ENCODE results near the gene C12orf76. TPM values are rescaled to one million over a fixed set of nuclear protein-coding genes. Genes with fewer than 3 reads are reported as not detected.
A peak's percentile ranks its signal among the peaks of the same experiment; 100 is the strongest.
"Not testable (repeated sequence)": the region's sequence is repeated elsewhere in the genome, so short reads cannot be mapped to it uniquely, and the experiment has no call there.

The C12orf76 gene
- total and polyA plus RNA-seq, 4 experiments from 2014 or later: 16.4 to 33.5 (median 22.0) TPM

DNA sequence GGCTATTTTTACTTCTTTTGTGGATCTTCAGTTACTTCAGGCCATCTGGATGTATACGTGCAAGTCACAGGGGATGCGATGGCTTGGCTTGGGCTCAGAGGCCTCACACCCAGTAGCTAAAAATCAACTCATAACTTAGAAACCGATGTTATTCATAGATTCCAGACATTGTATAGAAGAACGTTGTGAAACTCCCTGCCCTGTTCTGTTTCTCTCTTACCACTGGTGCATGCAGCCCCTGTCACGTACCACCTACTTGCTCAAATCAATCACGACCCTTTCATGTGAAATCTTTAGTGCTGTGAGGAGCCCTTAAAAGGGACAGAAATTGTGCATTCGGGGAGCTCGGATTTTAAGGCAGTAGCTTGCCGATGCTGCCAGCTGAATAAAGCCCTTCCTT, 1.3 kb upstream of the C12orf76 start:
- intact Hi-C loops (cut with micrococcal nuclease): loop anchor here (10.0 kb wide), 1 partner anchor 475 kb away; the partner anchor contains the start of genes MMAB and MVK
- POLR2A ChIA-PET (ENCODE audit: partially characterized antibody): interaction anchor here (1.2 kb wide), 1 partner anchor 50 kb away, joined by 3 read pairs; the partner anchor contains the start of gene ANKRD13A

GRCh38 chr12:110049034-110049433, 712 bp upstream of the C12orf76 start:
- peak in 1 of 5 donors; percentile 2 for DNase-seq
- peak overlapping the region in 1 of 2 donors; percentile 74 for H3K4me3 ChIP-seq (ENCODE audit: low read length in 2 of 2)

More for the DNA sequence above, 1.3 kb upstream of the C12orf76 start:
- Mint-ChIP-seq H3K27ac (peak overlapping the region in 5 of 7 donors; percentile 53 to 98 (median 97)), H3K4me1 (peaks cover 19 to 46% (median 26%) of the 10 kb centered on the region in 4 donors), H3K4me3 (peak overlapping the region in 3 of 8 donors; percentile 6 to 48 (median 7))
- H3K36me3 Mint-ChIP-seq; H3K9me3 Mint-ChIP-seq; CTCF ChIA-PET (ENCODE audit: partially characterized antibody); H3K27ac ChIP-seq (ENCODE audit: low read depth, low read length); H3K36me3 ChIP-seq (ENCODE audit: insufficient read depth, low read length); H3K27me3 Mint-ChIP-seq; H3K9me3 ChIP-seq (ENCODE audit: control insufficient read depth in 1 of 2, low read length in 2 of 2); H3K27me3 ChIP-seq (ENCODE audit: insufficient read depth, low read length); DNase-seq; H3K4me3 ChIP-seq (ENCODE audit: low read length in 2 of 2): not testable (repeated sequence)
- peaks cover 23% of the 10 kb centered on the region for H3K4me1 ChIP-seq (ENCODE audit: insufficient read depth, low read length)

DNA sequence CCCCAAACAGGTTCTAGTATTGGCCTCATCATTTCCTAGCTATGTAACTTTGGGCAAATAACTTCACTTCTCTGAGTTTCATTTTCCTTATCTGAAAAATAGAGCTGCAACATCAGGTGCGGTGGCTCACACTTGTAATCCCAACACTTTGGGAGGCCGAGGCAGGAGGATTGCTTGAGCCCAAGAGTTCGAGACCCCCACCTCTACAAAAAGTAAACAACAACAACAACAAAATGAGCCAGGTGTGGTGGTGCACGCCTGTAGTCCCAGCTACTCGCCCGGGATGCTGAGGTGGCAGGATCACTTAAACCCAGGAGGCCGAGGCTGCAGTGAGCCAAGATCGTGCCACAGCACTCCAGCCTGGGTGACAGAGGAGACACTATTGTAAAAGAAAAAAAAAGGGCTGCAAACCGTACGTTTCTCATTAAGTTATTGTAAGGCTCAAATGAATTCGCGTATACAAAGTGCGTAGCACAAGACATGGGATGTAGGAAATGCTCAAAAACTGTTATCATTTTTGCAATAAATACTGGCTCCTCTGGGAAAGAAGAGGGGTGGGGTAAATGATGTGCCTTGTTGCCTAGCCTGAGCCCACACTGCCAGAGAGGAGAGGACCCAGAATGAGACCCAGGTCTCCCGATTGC, 903 bp downstream of the C12orf76 start:
- ChIA-PET CTCF (ENCODE audit: partially characterized antibody) (interaction anchor here (1.4 kb wide), 1 partner anchor 16 kb away, joined by 3 read pairs; no protein-coding TSS in a partner anchor), POLR2A (ENCODE audit: partially characterized antibody) (interaction anchor here (0.7 to 1.4 kb wide), 4 partner anchors 9 to 48 kb away, joined by 3 to 7 read pairs (median 4); partner anchors contain the start of gene ANKRD13A)
- H3K27me3 Mint-ChIP-seq: no peaks in the 10 kb centered on the region
- Histone ChIP-seq H3K9me3 (ENCODE audit: control insufficient read depth in 1 of 2, low read length in 2 of 2) (no peaks in the 10 kb centered on the region), H3K27me3 (ENCODE audit: insufficient read depth, low read length) (no peaks in the 10 kb centered on the region), H3K27ac (ENCODE audit: low read depth, low read length) (peak overlapping the region; percentile 61), H3K36me3 (ENCODE audit: insufficient read depth, low read length) (no peaks in the 10 kb centered on the region), H3K4me1 (ENCODE audit: insufficient read depth, low read length) (peaks cover 31% of the 10 kb centered on the region), H3K4me3 (ENCODE audit: low read length in 2 of 2) (peak overlapping the region; percentile 40 to 74)
- DNase-seq: no peak
- peak overlapping the region; percentile 89 to 98 (median 94) for H3K4me3 Mint-ChIP-seq
- H3K36me3 Mint-ChIP-seq: peaks cover 7 to 14% of the 10 kb centered on the region in 2 donors
- H3K9me3 Mint-ChIP-seq: no peaks in the 10 kb centered on the region
- H3K27ac Mint-ChIP-seq: peak overlapping the region; percentile 84 to 100 (median 97)
- H3K4me1 Mint-ChIP-seq: peaks cover 26 to 59% (median 34%) of the 10 kb centered on the region in 4 donors
- intact Hi-C loops (cut with micrococcal nuclease): loop anchor here (10.0 kb wide), 1 partner anchor 473 kb away; the partner anchor contains the start of genes MMAB and MVK

More at GRCh38 chr12:110049034-110049433, 712 bp upstream of the C12orf76 start:
- peaks cover 19 to 47% (median 26%) of the 10 kb centered on the region in 4 donors for H3K4me1 Mint-ChIP-seq
- H3K4me3 Mint-ChIP-seq: peak overlapping the region; percentile 89 to 98 (median 94)
- CTCF ChIA-PET (ENCODE audit: partially characterized antibody); POLR2A ChIA-PET (ENCODE audit: partially characterized antibody); H3K9me3 Mint-ChIP-seq; H3K36me3 Mint-ChIP-seq; H3K36me3 ChIP-seq (ENCODE audit: insufficient read depth, low read length); H3K9me3 ChIP-seq (ENCODE audit: control insufficient read depth in 1 of 2, low read length in 2 of 2); H3K27me3 Mint-ChIP-seq; H3K27me3 ChIP-seq (ENCODE audit: insufficient read depth, low read length): not testable (repeated sequence)
- H3K27ac Mint-ChIP-seq: peak overlapping the region; percentile 89 to 100 (median 98)
- intact Hi-C loops (cut with micrococcal nuclease): loop anchor here (10.0 kb wide), 1 partner anchor 474 kb away; the partner anchor contains the start of genes MMAB and MVK
- Histone ChIP-seq H3K27ac (ENCODE audit: low read depth, low read length) (peak overlapping the region; percentile 61), H3K4me1 (ENCODE audit: insufficient read depth, low read length) (peaks cover 23% of the 10 kb centered on the region)

GRCh38 chr12:110046451-110047187, 1.7 kb downstream of the C12orf76 start:
- Mint-ChIP-seq H3K27ac (peak overlapping the region in 6 of 7 donors; percentile 25 to 89 (median 65)), H3K9me3 (no peaks in the 10 kb centered on the region), H3K36me3 (peaks cover 14 to 18% of the 10 kb centered on the region in 2 donors), H3K4me3 (peak overlapping the region; percentile 89 to 98 (median 94)), H3K4me1 (peaks cover 27 to 64% (median 39%) of the 10 kb centered on the region in 4 donors), H3K27me3 (no peaks in the 10 kb centered on the region)
- intact Hi-C loops (cut with micrococcal nuclease): loop anchor here (10.0 kb wide), 1 partner anchor 472 kb away; the partner anchor contains the start of genes MMAB and MVK
- peaks cover 31% of the 10 kb centered on the region for H3K4me1 ChIP-seq (ENCODE audit: insufficient read depth, low read length)
- ChIA-PET POLR2A (ENCODE audit: partially characterized antibody) (no interaction called here), CTCF (ENCODE audit: partially characterized antibody) (interaction anchor here (1.4 kb wide), 1 partner anchor 15 kb away, joined by 3 read pairs; no protein-coding TSS in a partner anchor)
- no peaks in the 10 kb centered on the region for H3K27me3 ChIP-seq (ENCODE audit: insufficient read depth, low read length)
- no peaks in the 10 kb centered on the region for H3K9me3 ChIP-seq (ENCODE audit: control insufficient read depth in 1 of 2, low read length in 2 of 2)
- no peak for DNase-seq
- H3K36me3 ChIP-seq (ENCODE audit: insufficient read depth, low read length): peaks cover 7% of the 10 kb centered on the region
- H3K27ac ChIP-seq (ENCODE audit: low read depth, low read length): no peak overlapping the region
- H3K4me3 ChIP-seq (ENCODE audit: low read length in 2 of 2): no peak overlapping the region

- H3K4me3 Mint-ChIP-seq: peak overlapping the region in 2 of 8 donors; percentile 43 to 67
- peak overlapping the region in 6 of 7 donors; percentile 41 to 90 (median 78) for H3K27ac Mint-ChIP-seq
- no peak overlapping the region for H3K4me3 ChIP-seq (ENCODE audit: low read length in 2 of 2)
- intact Hi-C loops (cut with micrococcal nuclease): loop anchor here (10.0 kb wide), 1 partner anchor 467 kb away; the partner anchor contains the start of genes MMAB and MVK
- peaks cover 13% of the 10 kb centered on the region for H3K36me3 ChIP-seq (ENCODE audit: insufficient read depth, low read length)
- no peak overlapping the region for H3K27ac ChIP-seq (ENCODE audit: low read depth, low read length)
- no peaks in the 10 kb centered on the region for H3K27me3 ChIP-seq (ENCODE audit: insufficient read depth, low read length)
- peaks cover 28 to 46% of the 10 kb centered on the region in 2 donors for H3K36me3 Mint-ChIP-seq
- no peaks in the 10 kb centered on the region for H3K9me3 Mint-ChIP-seq
- no peaks in the 10 kb centered on the region for H3K9me3 ChIP-seq (ENCODE audit: control insufficient read depth in 1 of 2, low read length in 2 of 2)
- peaks cover 32 to 66% (median 48%) of the 10 kb centered on the region in 4 donors for H3K4me1 Mint-ChIP-seq
- peaks cover 45% of the 10 kb centered on the region for H3K4me1 ChIP-seq (ENCODE audit: insufficient read depth, low read length)
- DNase-seq: no peak
- POLR2A ChIA-PET (ENCODE audit: partially characterized antibody): interaction anchor here (1.1 to 1.4 kb wide), 2 partner anchors 38 to 43 kb away, joined by 4 to 5 read pairs; partner anchors contain the start of gene ANKRD13A
- H3K27me3 Mint-ChIP-seq: no peaks in the 10 kb centered on the region
- CTCF ChIA-PET (ENCODE audit: partially characterized antibody): interaction anchor here (0.6 to 0.8 kb wide), 2 partner anchors 32 to 565 kb away, joined by 3 to 4 read pairs; partner anchors contain the start of genes KCTD10 and UBE3B
Measured at GRCh38 chr12:110042264-110042663, 6.1 kb downstream of the C12orf76 start.

- peaks cover 25 to 53% (median 38%) of the 10 kb centered on the region in 4 donors for H3K4me1 Mint-ChIP-seq
- H3K4me3 ChIP-seq (ENCODE audit: low read length in 2 of 2): no peak overlapping the region
Measured at GRCh38 chr12:110039085-110039807, 9.1 kb downstream of the C12orf76 start.

More at GRCh38 chr12:110039085-110039807, 9.1 kb downstream of the C12orf76 start:
- H3K9me3 ChIP-seq (ENCODE audit: control insufficient read depth in 1 of 2, low read length in 2 of 2): no peaks in the 10 kb centered on the region
- H3K4me1 ChIP-seq (ENCODE audit: insufficient read depth, low read length): peaks cover 34% of the 10 kb centered on the region
- DNase-seq: peak; percentile 41 to 69 (median 49)
- H3K27ac Mint-ChIP-seq: peak overlapping the region; percentile 82 to 96 (median 92)
- ChIA-PET CTCF (ENCODE audit: partially characterized antibody) (interaction anchor here (0.6 kb wide), 1 partner anchor 394 kb away, joined by 3 read pairs; no protein-coding TSS in a partner anchor), POLR2A (ENCODE audit: partially characterized antibody) (interaction anchor here (0.5 to 1.5 kb wide), 2 partner anchors 13 to 40 kb away, joined by 3 to 5 read pairs; no protein-coding TSS in a partner anchor)
- H3K36me3 ChIP-seq (ENCODE audit: insufficient read depth, low read length): peaks cover 32% of the 10 kb centered on the region
- no peaks in the 10 kb centered on the region for H3K9me3 Mint-ChIP-seq
- H3K27me3 ChIP-seq (ENCODE audit: insufficient read depth, low read length): no peaks in the 10 kb centered on the region
- H3K27ac ChIP-seq (ENCODE audit: low read depth, low read length): peak overlapping the region; percentile 53
- intact Hi-C loops (cut with micrococcal nuclease): loop anchor here (1.0 kb wide), 1 partner anchor 9 kb away; the partner anchor contains the start of gene C12orf76
- no peaks in the 10 kb centered on the region for H3K27me3 Mint-ChIP-seq
- H3K36me3 Mint-ChIP-seq: peaks cover 48 to 70% of the 10 kb centered on the region in 2 donors
- peak overlapping the region in 6 of 8 donors; percentile 43 to 72 (median 60) for H3K4me3 Mint-ChIP-seq

Data from CD4-positive, alpha-beta memory T cell (primary cell).